ENCODE results near the gene UCN.
"Not testable (repeated sequence)": the region's sequence is repeated elsewhere in the genome, so short reads cannot be mapped to it uniquely, and the experiment has no call there.

- not testable (repeated sequence) for TF ChIP-seq CTCF, POLR2AphosphoS5, POLR2A, EP300 (IDR thresholded peaks at IDR 0.05)
Measured at GRCh38 chr2:27353386-27353761, 45.1 kb upstream of the UCN start.

All from upper lobe of left lung (tissue), 4 donors.